RPMI8226 (cell line): Measurements from ENCODE around the gene IL11RA.
"Not testable (repeated sequence)": the region's sequence is repeated elsewhere in the genome, so short reads cannot be mapped to it uniquely, and the experiment has no call there.

Experiments used
- DNase-seq: peaks from one replicate; pipeline ENCODE4 v3.0.0-alpha.2; 2015

The IL11RA gene

GRCh38 chr9:34630402-34631154 lies 21.4 kb upstream of the IL11RA start:
- DNase-seq, result no peak

DNA sequence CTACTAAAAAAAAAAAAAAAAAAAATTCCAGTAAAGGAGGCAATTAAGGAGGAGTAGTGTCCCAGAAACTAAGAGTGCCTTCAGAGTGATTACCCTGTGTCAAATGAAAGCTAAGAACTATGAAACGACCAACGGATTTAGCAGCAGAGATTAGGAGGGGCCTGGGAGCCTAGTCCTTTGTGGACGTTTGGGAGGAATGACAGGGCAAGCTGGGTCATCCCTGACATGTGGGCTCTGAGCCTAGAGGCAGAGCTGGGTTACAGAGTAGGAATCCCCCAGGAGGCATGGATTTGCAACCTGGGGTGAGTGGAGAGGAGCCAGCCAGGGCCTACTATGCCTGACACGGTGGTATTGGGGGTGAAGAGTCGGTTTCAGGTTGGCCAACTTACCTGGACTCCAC lies 18.8 kb upstream of the IL11RA start:
- DNase-seq, result no peak

GRCh38 chr9:34633851-34634550 lies 18.0 kb upstream of the IL11RA start:
- peak; percentile 67 for DNase-seq

DNA sequence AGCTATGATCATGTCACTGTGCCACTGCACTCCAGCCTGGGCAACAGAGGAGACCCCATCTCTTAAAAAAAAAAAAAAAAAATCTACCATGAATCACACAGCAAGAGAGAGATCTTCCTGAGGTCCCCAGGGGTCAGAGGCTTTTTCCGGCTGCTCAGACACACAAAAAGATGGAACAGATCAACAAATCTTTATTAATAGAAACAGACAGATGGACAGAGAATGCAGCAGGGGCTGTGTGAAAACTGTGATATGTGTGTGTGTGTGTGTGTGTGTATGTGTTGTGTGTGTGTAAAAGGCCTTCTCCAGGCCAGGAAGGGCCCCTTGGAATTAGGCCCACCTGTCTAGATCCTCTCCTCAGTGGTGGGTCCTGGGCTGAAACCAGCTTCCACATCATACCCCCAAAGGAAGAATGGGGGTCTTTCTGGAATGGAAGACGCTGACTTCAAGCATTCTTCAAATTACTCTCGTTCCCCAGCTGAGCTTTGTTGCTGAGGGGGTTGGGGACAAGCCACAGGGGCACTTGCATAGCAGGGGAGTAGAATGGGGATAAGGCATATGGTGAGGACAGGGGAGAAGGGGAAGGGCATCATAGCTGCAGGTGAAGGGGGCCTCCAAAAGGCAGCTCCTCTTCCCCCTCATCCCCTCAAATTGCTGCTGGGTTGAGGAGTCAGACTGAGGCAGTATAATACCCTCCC lies 17.3 kb upstream of the IL11RA start:
- DNase-seq, result no peak

DNA sequence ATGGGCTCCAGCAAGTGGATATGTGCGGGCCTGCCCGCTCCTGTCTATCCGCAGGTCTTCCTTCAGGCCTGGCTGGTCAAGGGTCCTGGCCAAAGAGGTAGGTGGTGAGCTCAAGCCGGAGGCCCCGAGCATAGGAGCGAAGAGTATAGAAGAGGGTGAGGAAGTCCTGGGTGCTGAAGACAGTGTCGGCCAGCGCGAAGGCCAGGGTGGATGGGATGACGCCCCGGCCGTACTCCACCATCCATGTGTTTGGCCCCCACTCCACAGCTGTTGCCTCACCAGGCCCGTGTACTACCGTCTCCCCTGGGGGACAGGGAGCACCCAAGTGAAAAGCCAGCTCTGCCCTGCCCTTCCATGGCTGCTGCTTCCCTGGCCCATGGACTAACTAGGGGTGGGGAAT lies 16.4 kb upstream of the IL11RA start:
- no peak for DNase-seq

GRCh38 chr9:34636791-34637355 lies 15.1 kb upstream of the IL11RA start:
- peak; percentile 22 for DNase-seq

DNA sequence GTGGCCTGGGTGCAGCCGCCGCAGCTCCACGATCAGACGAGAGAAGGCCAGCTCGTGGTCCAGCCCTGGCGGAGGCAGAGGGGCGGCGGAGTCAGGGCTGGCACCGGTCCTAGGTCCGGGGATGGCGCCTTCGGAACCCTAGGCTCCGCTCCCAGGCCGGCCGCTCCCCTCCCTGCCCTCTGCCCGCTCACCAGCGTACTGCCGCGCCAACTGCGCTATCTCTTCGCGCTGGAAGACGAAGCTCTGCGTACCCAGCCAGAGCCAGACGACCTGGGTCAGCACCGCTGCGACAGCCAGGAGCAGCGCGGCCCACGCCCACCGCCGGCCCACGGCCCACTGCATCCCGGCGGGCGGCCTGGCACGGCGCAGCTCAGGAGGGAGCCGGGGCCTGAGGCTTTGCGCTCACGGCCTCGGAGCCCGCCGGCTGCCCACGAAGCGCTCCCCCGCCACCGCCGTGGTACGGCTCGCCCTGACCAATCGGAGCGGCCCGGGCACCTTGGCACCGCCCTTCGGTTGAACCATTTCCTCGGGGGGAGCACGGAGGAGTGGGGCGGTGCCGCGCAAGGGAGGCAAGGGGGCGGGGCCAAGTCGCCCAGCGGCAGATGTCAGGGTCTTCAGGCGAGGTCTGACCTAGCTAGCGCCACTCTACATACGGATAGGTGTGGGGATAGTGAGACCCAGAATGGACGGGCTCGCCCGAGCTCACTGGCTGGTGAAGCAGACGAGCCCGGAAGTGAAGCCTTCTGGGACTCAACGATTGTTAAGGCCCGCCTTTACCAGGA lies 14.4 kb upstream of the IL11RA start, which contains the start of gene SIGMAR1:
TSS of gene SIGMAR1 (minus strand) at position 432 of the 782 bp plus-strand sequence. CDS start at position 342, 90 bp downstream.
- DNase-seq, result peak; percentile 95

DNA sequence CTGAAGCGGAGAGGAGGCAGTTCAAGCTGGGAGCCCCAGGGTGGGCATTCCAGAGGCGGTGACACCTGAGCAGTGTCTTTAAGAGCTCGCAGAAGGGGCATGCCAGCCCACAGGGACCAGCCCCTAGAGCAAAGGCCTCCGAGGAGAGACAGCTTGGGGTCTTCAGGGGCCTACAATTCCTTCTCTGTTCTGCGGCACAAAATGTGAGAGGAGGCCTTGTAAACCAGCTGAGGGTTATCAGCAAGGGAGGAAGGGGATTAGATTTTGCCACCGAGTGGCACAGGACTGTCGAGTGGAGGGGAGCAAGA lies 13.9 kb upstream of the IL11RA start:
- DNase-seq, result no peak

GRCh38 chr9:34639322-34639721 lies 12.7 kb upstream of the IL11RA start:
- not testable (repeated sequence) for DNase-seq

GRCh38 chr9:34642679-34643078 lies 9.3 kb upstream of the IL11RA start:
- DNase-seq, result no peak

DNA sequence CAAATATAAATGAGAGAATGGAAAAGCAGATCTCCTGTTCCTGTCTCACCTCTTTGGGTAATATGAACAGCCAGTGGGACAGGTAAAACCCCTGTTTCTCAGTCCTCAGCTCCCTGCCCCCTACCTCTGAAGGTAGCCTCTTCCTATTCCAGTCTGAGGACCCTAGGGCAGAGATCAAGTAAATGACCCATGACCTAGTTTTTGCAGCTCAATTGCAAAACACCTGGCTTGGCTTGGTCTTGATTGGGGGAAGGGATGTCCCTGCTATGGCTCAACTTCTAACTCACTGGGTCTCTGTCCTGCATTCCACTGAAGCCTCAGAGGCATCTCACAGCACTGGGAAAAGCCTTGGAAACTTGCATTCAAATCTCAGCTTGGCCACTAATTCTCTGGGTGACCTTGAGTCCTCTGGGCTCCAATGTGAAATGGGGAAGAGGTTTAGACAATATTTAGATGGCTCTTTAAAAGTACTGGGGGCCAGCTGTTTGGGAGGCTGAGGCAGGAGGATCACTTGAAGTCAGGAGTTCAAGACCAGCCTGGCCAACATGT lies 7.1 kb upstream of the IL11RA start:
- DNase-seq, result no peak

- DNase-seq, result peak; percentile 95
Observed at GRCh38 chr9:34646211-34647083, 5.5 kb upstream of the IL11RA start, which contains the start of gene GALT. GALT (plus strand) TSS chr9:34646675; CDS start chr9:34646705, 30 bp downstream.

DNA sequence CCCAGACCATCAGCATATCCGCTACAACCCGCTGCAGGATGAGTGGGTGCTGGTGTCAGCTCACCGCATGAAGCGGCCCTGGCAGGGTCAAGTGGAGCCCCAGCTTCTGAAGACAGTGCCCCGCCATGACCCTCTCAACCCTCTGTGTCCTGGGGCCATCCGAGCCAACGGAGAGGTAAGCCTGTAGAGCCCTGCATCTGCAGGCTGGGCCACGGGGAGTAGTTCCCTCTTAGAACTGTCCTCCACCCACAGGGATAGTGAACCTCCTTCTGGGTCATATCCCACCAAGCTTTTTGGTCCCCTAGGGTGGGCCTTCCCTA lies 4.9 kb upstream of the IL11RA start:
- DNase-seq, result no peak

DNA sequence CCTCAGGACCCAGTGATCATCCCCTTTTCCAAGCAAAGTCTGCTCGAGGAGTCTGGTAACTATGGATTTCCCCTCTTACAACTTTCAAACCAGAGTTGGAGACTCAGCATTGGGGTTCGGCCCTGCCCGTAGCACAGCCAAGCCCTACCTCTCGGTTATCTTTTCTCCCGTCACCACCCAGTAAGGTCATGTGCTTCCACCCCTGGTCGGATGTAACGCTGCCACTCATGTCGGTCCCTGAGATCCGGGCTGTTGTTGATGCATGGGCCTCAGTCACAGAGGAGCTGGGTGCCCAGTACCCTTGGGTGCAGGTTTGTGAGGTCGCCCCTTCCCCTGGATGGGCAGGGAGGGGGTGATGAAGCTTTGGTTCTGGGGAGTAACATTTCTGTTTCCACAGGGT lies 4.3 kb upstream of the IL11RA start:
- no peak for DNase-seq

GRCh38 chr9:34648673-34649072 lies 3.3 kb upstream of the IL11RA start:
- DNase-seq, result no peak

- DNase-seq, result no peak
Observed at GRCh38 chr9:34650816-34651215, 1.2 kb upstream of the IL11RA start.

DNA sequence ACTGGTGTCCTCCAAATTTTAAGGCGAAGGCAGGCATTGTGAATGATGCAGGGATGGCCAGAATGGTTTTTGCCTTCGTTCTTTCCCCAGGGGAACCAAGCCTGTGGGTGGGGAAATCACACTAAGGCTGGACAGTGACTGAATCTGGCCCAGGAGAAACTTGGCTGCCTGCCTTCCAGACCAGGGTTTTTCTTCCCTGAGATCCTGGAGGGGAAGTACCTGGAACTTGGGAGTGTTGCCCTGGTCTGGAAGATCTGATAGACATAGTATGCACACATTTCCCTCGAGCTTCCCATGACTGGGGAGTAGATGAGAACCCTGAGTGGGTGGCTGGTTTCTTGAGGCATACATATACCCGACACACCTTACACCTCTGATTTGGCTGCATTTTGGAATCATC lies 664 bp upstream of the IL11RA start:
- DNase-seq, result no peak

- no peak for DNase-seq
Observed at GRCh38 chr9:34652602-34653000, 616 bp downstream of the IL11RA start.

GRCh38 chr9:34653151-34654072 lies 1.4 kb downstream of the IL11RA start:
- DNase-seq, result no peak

DNA sequence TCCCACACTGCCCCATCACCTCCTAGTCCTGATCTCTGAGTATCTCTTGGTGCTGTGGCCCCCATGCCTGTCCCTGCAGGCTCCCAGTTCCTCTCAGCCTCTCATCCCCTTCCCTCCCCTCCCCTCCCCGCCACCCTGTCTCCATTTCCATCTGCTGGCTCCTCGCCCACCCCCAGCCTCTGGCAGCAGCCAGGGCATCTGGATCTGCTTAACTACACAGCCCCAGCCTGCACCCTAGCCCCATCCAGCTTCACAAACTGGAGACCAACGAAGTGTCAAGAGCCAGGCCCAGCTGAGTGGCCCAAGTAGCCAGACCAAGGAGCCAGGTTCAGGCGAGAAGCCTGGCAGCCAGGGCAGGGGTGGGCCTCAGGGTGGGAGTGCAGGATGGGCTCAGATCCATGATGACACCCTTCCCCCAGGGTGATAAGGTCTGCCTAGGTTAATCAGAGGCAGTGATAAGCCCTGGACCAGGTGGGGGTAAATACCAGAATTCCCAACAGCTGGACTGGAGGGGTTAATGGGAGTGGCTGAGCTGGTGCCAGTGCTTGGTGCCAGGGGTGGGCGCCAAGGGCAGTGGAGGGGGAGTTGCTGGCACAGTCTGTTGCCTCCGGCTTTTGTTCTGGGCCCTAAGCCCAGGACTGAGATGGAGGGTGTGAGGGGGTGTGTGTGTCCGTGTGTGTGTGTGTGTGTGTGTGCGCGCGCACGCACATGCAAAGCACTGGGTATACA lies 2.5 kb downstream of the IL11RA start:
- DNase-seq, result no peak
